ENCODE measurements around the gene ACD. TPM values are rescaled to one million over a fixed set of nuclear protein-coding genes. Genes with fewer than 3 reads are reported as not detected.

The ACD gene
- total and polyA plus RNA-seq, 9 of the 15 experiments (the other 6 are each of a cell fraction or from before 2014, with no cell fraction given), result 4.2 to 47.4 (median 19.2) TPM

DNA sequence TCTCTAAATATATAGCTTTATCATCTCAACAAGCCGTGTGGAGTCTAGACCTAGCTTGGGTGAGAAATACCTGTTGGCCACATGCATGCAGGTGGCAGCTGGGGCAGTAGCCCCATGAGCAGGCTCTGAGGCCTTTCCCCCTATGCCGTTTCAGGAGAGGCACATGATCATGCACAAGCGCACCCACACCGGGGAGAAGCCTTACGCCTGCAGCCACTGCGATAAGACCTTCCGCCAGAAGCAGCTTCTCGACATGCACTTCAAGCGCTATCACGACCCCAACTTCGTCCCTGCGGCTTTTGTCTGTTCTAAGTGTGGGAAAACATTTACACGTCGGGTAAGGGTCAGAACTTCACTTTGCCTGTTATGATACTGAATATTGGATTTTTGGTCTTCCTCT, 31.8 kb downstream of the ACD start:
- no peak for FAIRE-seq
- Histone ChIP-seq H3K4me3 (no peak overlapping the region), H3K4me1 (replicated peaks in 1 of 2; ENCODE audit: control insufficient read depth in 2 of 2, insufficient read depth in 2 of 2, low read length in 2 of 2) (no peaks in the 10 kb centered on the region; a peak in 2 of 5 replicates), H3K27ac (ENCODE audit: extremely low read depth, low read depth, low read length) (no peak overlapping the region), H3K79me2 (ENCODE audit: control insufficient read depth, insufficient read depth, low read length) (no peaks in the 10 kb centered on the region), H2AFZ (ENCODE audit: low read depth, low read length) (no peak overlapping the region), H3K9me1 (ENCODE audit: control insufficient read depth, insufficient read depth, low read length) (no peaks in the 10 kb centered on the region), H3K4me2 (ENCODE audit: insufficient read depth, low read length) (no peak overlapping the region), H3K9me3 (replicated peaks; ENCODE audit: control insufficient read depth, insufficient read depth, low read depth, low read length) (no peaks in the 10 kb centered on the region), H3K9ac (ENCODE audit: insufficient read depth in 1 of 2, low read depth in 2 of 2, low read length in 2 of 2) (0 out of 4 replicates have a peak overlapping the region, but pooled peaks of 1 of the 2 experiments have one; percentile 22), H4K20me1 (replicated peaks; ENCODE audit: control insufficient read depth, insufficient read depth, low read length) (no peaks in the 10 kb centered on the region), H3K36me3 (ENCODE audit: control insufficient read depth, insufficient read depth, low read length) (peaks cover 80% of the 10 kb centered on the region), H3K27me3 (ENCODE audit: control insufficient read depth in 2 of 2, insufficient read depth in 2 of 2, low read length in 2 of 2) (no peaks in the 10 kb centered on the region)
- ChIA-PET POLR2A (interaction anchor here (1.0 kb wide), 1 partner anchor 15 kb away, joined by 3 read pairs; no protein-coding TSS in a partner anchor), CTCF (ENCODE audit: low intra/inter-chr PET ratio) (no interaction called here)
- TF ChIP-seq CBFA2T2 (conservative IDR thresholded peaks at IDR 0.05) (peak; percentile 24; the same call in 1 of the 2 replicates), MEF2D (tag; conservative IDR thresholded peaks at IDR 0.05; ENCODE audit: low read depth) (no peak), TAL1 (IDR thresholded peaks at IDR 0.05) (0 out of 2 replicates have a peak, but pooled peaks have one; percentile 10), MCM3 (IDR thresholded peaks at IDR 0.05) (no peak), CBFA2T3 (IDR thresholded peaks at IDR 0.05) (peak; percentile 26; the same call in 1 of the 2 replicates), MAZ (CRISPR knock-in tag; conservative IDR thresholded peaks at IDR 0.05 in 1 of 2, IDR thresholded peaks at IDR 0.05 in 1 of 2) (no peak), ZNF41 (CRISPR knock-in tag; conservative IDR thresholded peaks at IDR 0.05) (no peak), SMAD2 (IDR thresholded peaks at IDR 0.05; ENCODE audit: low read depth, low read length) (no peak)
- TF ChIP-seq, protein P1, sequence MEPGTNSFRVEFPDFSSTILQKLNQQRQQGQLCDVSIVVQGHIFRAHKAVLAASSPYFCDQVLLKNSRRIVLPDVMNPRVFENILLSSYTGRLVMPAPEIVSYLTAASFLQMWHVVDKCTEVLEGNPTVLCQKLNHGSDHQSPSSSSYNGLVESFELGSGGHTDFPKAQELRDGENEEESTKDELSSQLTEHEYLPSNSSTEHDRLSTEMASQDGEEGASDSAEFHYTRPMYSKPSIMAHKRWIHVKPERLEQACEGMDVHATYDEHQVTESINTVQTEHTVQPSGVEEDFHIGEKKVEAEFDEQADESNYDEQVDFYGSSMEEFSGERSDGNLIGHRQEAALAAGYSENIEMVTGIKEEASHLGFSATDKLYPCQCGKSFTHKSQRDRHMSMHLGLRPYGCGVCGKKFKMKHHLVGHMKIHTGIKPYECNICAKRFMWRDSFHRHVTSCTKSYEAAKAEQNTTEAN (CRISPR knock-in tag; IDR thresholded peaks at IDR 0.05), result no peak
- TF ChIP-seq, protein P2, sequence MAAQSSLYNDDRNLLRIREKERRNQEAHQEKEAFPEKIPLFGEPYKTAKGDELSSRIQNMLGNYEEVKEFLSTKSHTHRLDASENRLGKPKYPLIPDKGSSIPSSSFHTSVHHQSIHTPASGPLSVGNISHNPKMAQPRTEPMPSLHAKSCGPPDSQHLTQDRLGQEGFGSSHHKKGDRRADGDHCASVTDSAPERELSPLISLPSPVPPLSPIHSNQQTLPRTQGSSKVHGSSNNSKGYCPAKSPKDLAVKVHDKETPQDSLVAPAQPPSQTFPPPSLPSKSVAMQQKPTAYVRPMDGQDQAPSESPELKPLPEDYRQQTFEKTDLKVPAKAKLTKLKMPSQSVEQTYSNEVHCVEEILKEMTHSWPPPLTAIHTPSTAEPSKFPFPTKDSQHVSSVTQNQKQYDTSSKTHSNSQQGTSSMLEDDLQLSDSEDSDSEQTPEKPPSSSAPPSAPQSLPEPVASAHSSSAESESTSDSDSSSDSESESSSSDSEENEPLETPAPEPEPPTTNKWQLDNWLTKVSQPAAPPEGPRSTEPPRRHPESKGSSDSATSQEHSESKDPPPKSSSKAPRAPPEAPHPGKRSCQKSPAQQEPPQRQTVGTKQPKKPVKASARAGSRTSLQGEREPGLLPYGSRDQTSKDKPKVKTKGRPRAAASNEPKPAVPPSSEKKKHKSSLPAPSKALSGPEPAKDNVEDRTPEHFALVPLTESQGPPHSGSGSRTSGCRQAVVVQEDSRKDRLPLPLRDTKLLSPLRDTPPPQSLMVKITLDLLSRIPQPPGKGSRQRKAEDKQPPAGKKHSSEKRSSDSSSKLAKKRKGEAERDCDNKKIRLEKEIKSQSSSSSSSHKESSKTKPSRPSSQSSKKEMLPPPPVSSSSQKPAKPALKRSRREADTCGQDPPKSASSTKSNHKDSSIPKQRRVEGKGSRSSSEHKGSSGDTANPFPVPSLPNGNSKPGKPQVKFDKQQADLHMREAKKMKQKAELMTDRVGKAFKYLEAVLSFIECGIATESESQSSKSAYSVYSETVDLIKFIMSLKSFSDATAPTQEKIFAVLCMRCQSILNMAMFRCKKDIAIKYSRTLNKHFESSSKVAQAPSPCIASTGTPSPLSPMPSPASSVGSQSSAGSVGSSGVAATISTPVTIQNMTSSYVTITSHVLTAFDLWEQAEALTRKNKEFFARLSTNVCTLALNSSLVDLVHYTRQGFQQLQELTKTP (IDR thresholded peaks at IDR 0.05; ENCODE audit: low read depth in 1 of 2, partially characterized antibody in 2 of 2), result no peak
- 89% methylated on average over 14 of the region's 14 CpGs for WGBS (ENCODE audit: insufficient coverage, low coverage, missing lambda C conversion rate)
- intact Hi-C loops (cut with micrococcal nuclease) (no loop called here), in situ Hi-C loops (cut with MboI) (no loop called here)
- BruUV-seq (replicated peaks), result no TSS peak
- DNase-seq (ENCODE audit: extremely low read depth in 1 of 4, low spot score in 3 of 4), result no peak
- no peak; the same call in 2 of the 3 replicates for ATAC-seq

Measured in K562 (cell line).